ENCODE results near the gene PRSS1.

GRCh38 chr7:142711196-142711595 lies 38.1 kb upstream of the PRSS1 start:
- TF ChIP-seq CTCF (IDR thresholded peaks at IDR 0.05) (no peak), EZH2phosphoT487 (IDR thresholded peaks at IDR 0.05) (no peak), EZH2 (IDR thresholded peaks at IDR 0.05) (no peak)
